Pancreas (tissue), 10 donors: Measurements from ENCODE around the gene TEX9. TPM values are rescaled to one million over a fixed set of nuclear protein-coding genes. Genes with fewer than 3 reads are reported as not detected.
"Not testable (repeated sequence)": the region's sequence is repeated elsewhere in the genome, so short reads cannot be mapped to it uniquely, and the experiment has no call there.

ENCODE experiments used
- ATAC-seq, 4 donors: fragments of 200-7000 bp; cut with Tn5 transposase; one replicate each; pipeline versions ENCODE4 v1.8.0 to v1.9.1; 2020; ENCODE audit warnings: mild to moderate bottlenecking in 4 of 4, moderate library complexity in 4 of 4
- DNase-seq, 6 donors: peaks; one replicate each; pipeline ENCODE4 v3.0.0-alpha.2; 2020
- FAIRE-seq: peaks from 2 replicates; lab custom pipeline; 2012; peaks lifted over from hg19 to GRCh38; lab: Jason Lieb, UNC
- H3K27ac ChIP-seq, 4 donors: fragments of 200-600 bp; sonication (generic); 1 replicate in 3 of 4; 2 replicates in 1 of 4; pipeline versions ENCODE4 v1.5.0 to v1.8.0; 2020
- H3K27me3 ChIP-seq, 4 donors: fragments of 200-600 bp; one replicate each; pipeline ENCODE4 v1.8.0; 2021
- H3K36me3 ChIP-seq, 3 donors: fragments of 200-600 bp; sonication (generic) in 1 of 3; one replicate each; pipeline versions ENCODE4 v1.5.0 to v1.8.0; 2020 to 2021
- H3K4me1 ChIP-seq, 3 donors: fragments of 200-600 bp; one replicate each; pipeline ENCODE4 v1.8.0; 2021
- H3K4me3 ChIP-seq, 4 donors: fragments of 200-600 bp; sonication (generic) in 2 of 4; one replicate each; pipeline versions ENCODE4 v1.5.0 to v1.8.0; 2020 to 2021
- H3K9me3 ChIP-seq, 4 donors: fragments of 200-600 bp; one replicate each; pipeline ENCODE4 v1.8.0; 2021
- CTCF ChIP-seq, 4 donors: fragments of 200-600 bp; sonication (generic) in 3 of 4; IDR thresholded peaks; one replicate each; pipeline versions ENCODE4 v1.5.0 to v1.8.0; 2021; ENCODE audit warnings: antibody characterized with exemption in 4 of 4
- WGBS, 2 donors: extraction: QIAGEN DNeasy Blood & Tissue Kit; methylation state at CpG; one replicate each; pipeline ENCODE4 v1.1.7; 2013; 5-methylcytosine and 5-hydroxymethylcytosine counted together
- intact Hi-C, 3 donors: fragments of 100-400 bp; cut with DNase I; formaldehyde crosslinking; loops; one replicate each; pipeline versions ENCODE4 v1.11.1 to v1.14.2; 2022
- polyA plus RNA-seq, 2 donors: library from polyadenylated mRNA; stranded (reverse); fragments of 200-250 nt; gene quantifications; one replicate each; pipeline ENCODE4 v1.2.3, GENCODE V29; 2013
- total RNA-seq, 6 donors: library from RNA; stranded (reverse); fragmentation: NEBNext Ultra II Directional in 4 of 6; extraction: Animal tissue kit (Norgen Biotek cat#: 25700) in 4 of 6; gene quantifications; one replicate each; pipeline versions ENCODE4 v1.2.1 to v1.2.4, GENCODE V29; 2021 to 2023
- donor health status: healthy with polysubstance abuse.
- donor health status: DM: no; HTN: no; CAD: no; lungs with moderate emphysema.
- donor health status: DM: no; HTN: no; CAD: no.
- donor health status: control.
- donor health status: control.
- donor health status: Bipolar disorder and iron deficiency.
- donor health status: DM: yes; HTN: yes; CAD: no.
- donor health status: DM: no; HTN: no; CAD: no.
- donor health status: DM: no; HTN: no; CAD: no.
- donor health status: DM: yes; HTN: yes; CAD: no.

Gene TEX9
- total RNA-seq, result 1 to 10 TPM; 3.8 to 9.3 (median 5.2) TPM
- polyA plus RNA-seq, result 1 to 10 TPM; 1.6 to 3.8 TPM

- H3K4me1 ChIP-seq, result no peaks in the 10 kb centered on the region
- ATAC-seq, result peak; percentile 99 to 100 (median 100)
- H3K36me3 ChIP-seq, result no peaks in the 10 kb centered on the region
- DNase-seq, result peak; percentile 88 to 94 (median 90)
- intact Hi-C loops, result no loop called here
- peak within 1 kb of the TSS; percentile 42 to 65 (median 51) for H3K4me3 ChIP-seq
- TF ChIP-seq CTCF (IDR thresholded peaks at IDR 0.05), result no peak
- H3K27ac ChIP-seq, result peak within 1 kb of the TSS; percentile 10 to 53 (median 26)
- no peak for FAIRE-seq
- H3K9me3 ChIP-seq, result no peaks in the 10 kb centered on the region
- WGBS, 2 donors, result 0 to 1% methylated on average over 45 of the region's 45 CpGs
- no peaks in the 10 kb centered on the region for H3K27me3 ChIP-seq
Measured at GRCh38 chr15:56365075-56365711, at the start of gene TEX9. TEX9 (plus strand) TSS chr15:56365426; CDS start chr15:56365451, 25 bp downstream.

- H3K4me1 ChIP-seq, DNase-seq, intact Hi-C loops, FAIRE-seq, H3K4me3 ChIP-seq, H3K9me3 ChIP-seq, H3K27me3 ChIP-seq, ATAC-seq, H3K36me3 ChIP-seq, H3K27ac ChIP-seq: not testable (repeated sequence)
- WGBS, 2 donors, result 79 to 86% methylated on average over 13 to 17 of the region's 18 CpGs
Measured at GRCh38 chr15:56316561-56316960, 48.7 kb upstream of the TEX9 start.

- Histone ChIP-seq H3K4me3 (no peak overlapping the region), H3K4me1 (no peaks in the 10 kb centered on the region), H3K36me3 (no peaks in the 10 kb centered on the region), H3K27ac (no peak overlapping the region), H3K27me3 (no peaks in the 10 kb centered on the region), H3K9me3 (no peaks in the 10 kb centered on the region)
- no peak for TF ChIP-seq CTCF (IDR thresholded peaks at IDR 0.05)
- intact Hi-C loops, result no loop called here
- no peak for DNase-seq
- no peak for FAIRE-seq
- ATAC-seq, result no peak
Measured at GRCh38 chr15:56320316-56320715, 44.9 kb upstream of the TEX9 start.

GRCh38 chr15:56320861-56321260 lies 44.4 kb upstream of the TEX9 start:
- no peak for TF ChIP-seq CTCF (IDR thresholded peaks at IDR 0.05)
- Histone ChIP-seq H3K27ac (no peak overlapping the region), H3K4me3 (no peak overlapping the region), H3K9me3 (no peaks in the 10 kb centered on the region), H3K4me1 (no peaks in the 10 kb centered on the region), H3K27me3 (no peaks in the 10 kb centered on the region), H3K36me3 (no peaks in the 10 kb centered on the region)
- FAIRE-seq, result no peak
- ATAC-seq, result no peak
- DNase-seq, result no peak
- intact Hi-C loops, result no loop called here
- 67 to 83% methylated on average over 3 of the region's 3 CpGs for WGBS, 2 donors

GRCh38 chr15:56322444-56322843 lies 42.8 kb upstream of the TEX9 start:
- no peak for ATAC-seq
- FAIRE-seq, result no peak
- no peak for TF ChIP-seq CTCF (IDR thresholded peaks at IDR 0.05)
- Histone ChIP-seq H3K4me3 (no peak overlapping the region), H3K27me3 (no peaks in the 10 kb centered on the region), H3K9me3 (no peaks in the 10 kb centered on the region), H3K36me3 (no peaks in the 10 kb centered on the region), H3K4me1 (no peaks in the 10 kb centered on the region), H3K27ac (no peak overlapping the region)
- 58 to 72% methylated on average over 2 of the region's 2 CpGs for WGBS, 2 donors
- no peak for DNase-seq
- intact Hi-C loops, result no loop called here
